Parathyroid adenoma (tissue), 2 donors: ENCODE results near the gene C15orf62.

Experiments
- H2AFZ ChIP-seq: fragments of 300-600 bp; sonication (generic); one replicate; pipeline ENCODE4 v1.7.0; 2017; ENCODE audit warnings: antibody characterized with exemption, mild to moderate bottlenecking
- H3K27ac ChIP-seq: fragments of 300-600 bp; sonication (generic); one replicate; pipeline ENCODE4 v1.7.0; 2017
- H3K27me3 ChIP-seq: fragments of 300-600 bp; sonication (generic); one replicate; pipeline ENCODE4 v1.7.0; 2017; ENCODE audit warnings: low read length; ENCODE audit not compliant: control insufficient read depth, insufficient read depth
- H3K36me3 ChIP-seq: fragments of 300-600 bp; sonication (generic); one replicate; pipeline ENCODE4 v1.7.0; 2017; ENCODE audit warnings: low read length; ENCODE audit not compliant: control insufficient read depth, insufficient read depth
- H3K4me1 ChIP-seq: fragments of 300-600 bp; sonication (generic); one replicate; pipeline ENCODE4 v1.7.0; 2017; ENCODE audit warnings: control low read depth
- H3K4me2 ChIP-seq: fragments of 300-600 bp; sonication (generic); one replicate; pipeline ENCODE4 v1.7.0; 2017; ENCODE audit warnings: low read length
- H3K4me3 ChIP-seq: fragments of 300-600 bp; sonication (generic); one replicate; pipeline ENCODE4 v1.7.0; 2017; ENCODE audit warnings: low read depth, low read length
- H3K79me2 ChIP-seq: fragments of 300-600 bp; sonication (generic); one replicate; pipeline ENCODE4 v1.7.0; 2017; ENCODE audit warnings: control low read depth
- H3K9ac ChIP-seq: fragments of 300-600 bp; sonication (generic); one replicate; pipeline ENCODE4 v1.7.0; 2017; ENCODE audit warnings: mild to moderate bottlenecking
- H3K9me3 ChIP-seq: fragments of 300-600 bp; sonication (generic); one replicate; pipeline ENCODE4 v1.7.0; 2017; ENCODE audit warnings: low read length; ENCODE audit not compliant: control insufficient read depth
- TF ChIP-seq, protein P1 (sequence below): fragments of 300-600 bp; sonication (generic); IDR thresholded peaks from one replicate; pipeline ENCODE4 v1.7.0; 2017; ENCODE audit warnings: antibody characterized with exemption, mild to moderate bottlenecking
- donor health status: primary hyperparathyroidism.

C15orf62 gene

DNA sequence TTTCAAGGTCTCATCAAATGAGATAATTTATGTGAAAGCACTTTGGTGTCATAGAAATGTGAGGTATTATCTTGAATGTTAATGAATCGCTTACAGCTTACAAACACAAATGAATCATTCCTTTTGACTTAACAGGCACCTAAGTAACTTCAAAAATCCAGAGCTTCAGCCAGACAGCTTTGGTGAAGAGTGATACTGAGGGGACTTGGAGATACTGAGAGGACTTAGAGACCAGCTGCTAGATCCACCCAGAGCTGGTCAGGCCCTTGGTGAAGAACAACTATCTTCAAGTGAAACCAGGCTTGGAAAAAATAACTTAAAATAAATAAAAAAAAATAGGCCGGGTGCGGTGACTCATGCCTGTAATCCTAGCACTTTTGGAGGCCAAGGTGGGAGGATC lies 20.9 kb downstream of the C15orf62 start:
- no peak overlapping the region for H3K9ac ChIP-seq
- no peaks in the 10 kb centered on the region for H3K27me3 ChIP-seq
- no peak overlapping the region for H3K27ac ChIP-seq
- no peaks in the 10 kb centered on the region for H3K36me3 ChIP-seq
- no peaks in the 10 kb centered on the region for H3K9me3 ChIP-seq
- peaks cover 19% of the 10 kb centered on the region for H3K4me1 ChIP-seq
- TF ChIP-seq, protein P1, sequence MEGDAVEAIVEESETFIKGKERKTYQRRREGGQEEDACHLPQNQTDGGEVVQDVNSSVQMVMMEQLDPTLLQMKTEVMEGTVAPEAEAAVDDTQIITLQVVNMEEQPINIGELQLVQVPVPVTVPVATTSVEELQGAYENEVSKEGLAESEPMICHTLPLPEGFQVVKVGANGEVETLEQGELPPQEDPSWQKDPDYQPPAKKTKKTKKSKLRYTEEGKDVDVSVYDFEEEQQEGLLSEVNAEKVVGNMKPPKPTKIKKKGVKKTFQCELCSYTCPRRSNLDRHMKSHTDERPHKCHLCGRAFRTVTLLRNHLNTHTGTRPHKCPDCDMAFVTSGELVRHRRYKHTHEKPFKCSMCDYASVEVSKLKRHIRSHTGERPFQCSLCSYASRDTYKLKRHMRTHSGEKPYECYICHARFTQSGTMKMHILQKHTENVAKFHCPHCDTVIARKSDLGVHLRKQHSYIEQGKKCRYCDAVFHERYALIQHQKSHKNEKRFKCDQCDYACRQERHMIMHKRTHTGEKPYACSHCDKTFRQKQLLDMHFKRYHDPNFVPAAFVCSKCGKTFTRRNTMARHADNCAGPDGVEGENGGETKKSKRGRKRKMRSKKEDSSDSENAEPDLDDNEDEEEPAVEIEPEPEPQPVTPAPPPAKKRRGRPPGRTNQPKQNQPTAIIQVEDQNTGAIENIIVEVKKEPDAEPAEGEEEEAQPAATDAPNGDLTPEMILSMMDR, result no peak
- no peak overlapping the region for H3K4me2 ChIP-seq
- H2AFZ ChIP-seq, result no peak overlapping the region
- no peak overlapping the region for H3K4me3 ChIP-seq
- H3K79me2 ChIP-seq, result peaks cover 16% of the 10 kb centered on the region

DNA sequence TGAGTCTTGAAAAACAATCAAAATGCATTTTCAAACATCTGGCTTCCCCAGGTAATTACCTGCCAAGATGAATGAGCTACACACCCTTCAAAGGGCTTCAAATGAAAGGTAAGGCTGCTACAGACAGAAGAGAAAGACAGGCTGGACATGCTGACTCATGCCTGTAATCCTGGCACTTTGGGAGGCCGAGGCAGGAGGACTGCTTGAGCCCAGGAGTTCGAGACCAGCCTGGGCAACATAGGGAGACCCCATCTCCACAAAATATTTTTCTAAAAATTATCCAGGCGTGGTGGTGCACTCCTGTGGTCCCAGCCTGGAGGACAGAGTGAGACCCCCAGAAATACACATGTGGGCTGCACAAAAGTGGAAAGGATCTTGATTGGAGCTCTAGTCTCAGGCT lies 22.6 kb downstream of the C15orf62 start:
- TF ChIP-seq, protein P1, result no peak

DNA sequence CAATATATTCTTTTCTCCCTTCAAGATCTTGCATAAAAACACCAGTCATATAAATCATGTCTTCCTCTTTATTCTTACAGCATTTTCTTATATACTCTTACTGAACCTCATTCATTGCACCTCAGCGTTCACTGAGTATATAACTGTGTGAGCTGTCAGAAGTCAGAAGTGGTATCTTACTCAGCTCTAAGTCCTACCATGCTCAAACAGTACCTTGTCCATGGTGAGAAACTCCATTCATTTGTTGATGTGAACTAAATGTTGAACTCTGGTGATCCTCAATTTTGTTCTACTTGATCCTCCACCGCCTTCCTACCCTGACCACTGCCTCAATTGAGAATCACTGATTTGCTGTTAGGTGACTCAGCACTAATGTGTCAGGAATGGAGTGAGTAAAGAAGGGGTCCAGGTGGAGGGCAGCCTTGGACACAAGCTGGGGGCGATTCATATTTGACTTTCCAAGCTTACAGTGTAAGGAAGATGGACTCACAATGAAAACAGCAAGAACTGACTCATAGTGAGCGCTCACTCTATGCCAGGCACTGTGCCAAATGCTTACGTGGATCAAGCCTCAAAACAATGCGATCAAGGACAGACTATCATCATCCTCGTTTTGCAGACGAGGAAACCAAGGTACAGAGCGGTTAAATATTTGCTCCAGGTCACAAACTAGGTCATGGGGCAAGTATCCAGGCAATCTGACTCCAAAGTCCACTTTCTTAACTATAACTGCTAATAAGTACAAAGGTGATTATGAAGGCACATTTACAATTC lies 23.6 kb downstream of the C15orf62 start:
- H3K36me3 ChIP-seq, result no peaks in the 10 kb centered on the region
- peaks cover 29% of the 10 kb centered on the region for H3K79me2 ChIP-seq
- H3K4me2 ChIP-seq, result no peak overlapping the region
- H3K4me1 ChIP-seq, result peaks cover 3% of the 10 kb centered on the region
- H2AFZ ChIP-seq, result no peak overlapping the region
- H3K4me3 ChIP-seq, result no peak overlapping the region
- H3K9me3 ChIP-seq, result no peaks in the 10 kb centered on the region
- TF ChIP-seq, protein P1, result no peak
- no peak overlapping the region for H3K9ac ChIP-seq
- H3K27me3 ChIP-seq, result no peaks in the 10 kb centered on the region
- no peak overlapping the region for H3K27ac ChIP-seq

More for the DNA sequence above, 22.6 kb downstream of the C15orf62 start:
- no peaks in the 10 kb centered on the region for H3K9me3 ChIP-seq
- no peak overlapping the region for H3K9ac ChIP-seq
- H3K27me3 ChIP-seq, result no peaks in the 10 kb centered on the region
- H3K27ac ChIP-seq, result no peak overlapping the region
- peaks cover 7% of the 10 kb centered on the region for H3K4me1 ChIP-seq
- no peak overlapping the region for H3K4me3 ChIP-seq
- H3K79me2 ChIP-seq, result peaks cover 23% of the 10 kb centered on the region
- no peak overlapping the region for H2AFZ ChIP-seq
- H3K4me2 ChIP-seq, result no peak overlapping the region
- no peaks in the 10 kb centered on the region for H3K36me3 ChIP-seq

DNA sequence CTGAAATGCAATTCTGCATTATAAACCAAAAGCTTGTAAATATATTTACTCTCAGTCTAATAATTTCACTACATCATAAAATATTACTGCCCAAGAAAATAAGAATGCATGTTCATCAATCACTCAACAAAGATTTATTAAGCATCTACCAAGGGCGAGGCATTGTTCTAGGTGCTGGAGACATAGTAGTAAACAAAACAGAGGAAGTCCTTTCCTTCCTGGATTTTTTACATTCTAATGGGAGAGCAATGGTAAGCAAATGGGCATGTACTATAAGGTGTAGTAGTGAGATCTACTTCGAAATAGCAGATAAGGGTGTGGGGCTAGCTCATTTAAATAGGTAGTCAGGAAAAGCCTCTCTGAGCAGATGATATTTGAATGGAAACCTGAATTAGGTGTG lies 26.3 kb downstream of the C15orf62 start:
- no peaks in the 10 kb centered on the region for H3K36me3 ChIP-seq
- H3K27me3 ChIP-seq, result no peaks in the 10 kb centered on the region
- H3K4me3 ChIP-seq, result no peak overlapping the region
- no peak overlapping the region for H3K27ac ChIP-seq
- TF ChIP-seq, protein P1, result no peak
- H3K4me1 ChIP-seq, result peaks cover 3% of the 10 kb centered on the region
- no peaks in the 10 kb centered on the region for H3K9me3 ChIP-seq
- H2AFZ ChIP-seq, result no peak overlapping the region
- H3K4me2 ChIP-seq, result no peak overlapping the region
- H3K79me2 ChIP-seq, result peaks cover 39% of the 10 kb centered on the region
- no peak overlapping the region for H3K9ac ChIP-seq

DNA sequence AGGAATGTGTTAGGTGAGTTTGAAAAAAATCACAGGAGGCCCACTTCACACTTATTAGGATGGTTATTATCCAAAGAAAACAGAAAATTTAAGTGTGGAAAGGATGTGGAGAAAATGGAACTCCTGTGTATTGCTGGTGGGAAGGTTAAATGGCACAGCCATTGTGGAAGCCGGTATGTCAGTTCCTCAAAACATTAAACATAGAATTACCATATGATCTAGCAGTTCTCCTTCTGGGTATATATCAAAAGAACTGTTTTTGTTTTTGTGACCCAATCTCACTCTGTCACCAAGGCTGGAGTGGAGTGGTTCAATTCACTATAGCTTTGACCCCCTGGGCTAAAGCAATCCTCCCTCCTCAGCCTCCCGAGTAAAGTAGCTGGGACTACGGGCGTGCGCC lies 26.7 kb downstream of the C15orf62 start:
- Histone ChIP-seq H3K4me3 (no peak overlapping the region), H3K4me1 (peaks cover 3% of the 10 kb centered on the region), H3K4me2 (no peak overlapping the region), H3K79me2 (peaks cover 39% of the 10 kb centered on the region), H2AFZ (no peak overlapping the region), H3K27ac (no peak overlapping the region), H3K36me3 (no peaks in the 10 kb centered on the region), H3K9ac (no peak overlapping the region), H3K27me3 (no peaks in the 10 kb centered on the region), H3K9me3 (no peaks in the 10 kb centered on the region)
- TF ChIP-seq, protein P1, result no peak
